ENCODE measurements around the gene CCDC190. TPM values are rescaled to one million over a fixed set of nuclear protein-coding genes. Genes with fewer than 3 reads are reported as not detected.

CCDC190 gene
- total and polyA plus RNA-seq, 2 of the 8 experiments (the other 6 are each of a cell fraction or from before 2014, with no cell fraction given): not detected

- no peak overlapping the region for H2AFZ ChIP-seq (ENCODE audit: low read length)
- FAIRE-seq (no peak), DNase-seq (ENCODE audit: low read depth in 1 of 2, low spot score in 2 of 2) (no peak)
- no peaks in the 10 kb centered on the region for H3K36me3 ChIP-seq (ENCODE audit: control insufficient read depth in 2 of 4, insufficient read depth in 4 of 4, low read length in 3 of 4)
- ChIA-PET POLR2A (ENCODE audit: partially characterized antibody) (no interaction called here), CTCF (ENCODE audit: partially characterized antibody) (interaction anchor here (0.6 to 1.6 kb wide), 7 partner anchors 11 to 413 kb away, joined by 3 to 7 read pairs (median 4); partner anchors contain the start of gene RGS4)
- H2BK5ac ChIP-seq (ENCODE audit: low read depth, low read length): no peak overlapping the region
- no peak overlapping the region for H3K4me3 ChIP-seq (ENCODE audit: extremely low read depth in 1 of 4, insufficient read depth in 2 of 4, low read depth in 3 of 4, low read length in 4 of 4)
- no peak overlapping the region for H3K14ac ChIP-seq (ENCODE audit: insufficient read length)
- H4K8ac ChIP-seq (ENCODE audit: extremely low read depth, insufficient read depth, low read length): no peak overlapping the region
- H3K9me3 ChIP-seq (ENCODE audit: insufficient read depth in 2 of 2, low read depth in 1 of 2, low read length in 1 of 2): no peaks in the 10 kb centered on the region
- no peak overlapping the region for H2BK120ac ChIP-seq (replicated peaks; ENCODE audit: low read depth, low read length)
- H3K79me1 ChIP-seq (ENCODE audit: low read depth, low read length): no peaks in the 10 kb centered on the region
- H3K18ac ChIP-seq (ENCODE audit: extremely low read depth, low read length): no peak overlapping the region
- H3K79me2 ChIP-seq (ENCODE audit: control insufficient read depth in 1 of 2, insufficient read depth in 2 of 2, low read length in 2 of 2): no peaks in the 10 kb centered on the region
- WGBS, 2 experiments (ENCODE audit: extremely low coverage in 1 of 2, insufficient coverage in 1 of 2, insufficient read length in 1 of 2, insufficient replicate concordance in 2 of 2, low coverage in 1 of 2, low lambda C conversion rate in 2 of 2, missing lambda C conversion rate in 1 of 2): 87% methylated on average over 2 of the region's 2 CpGs; no CpG with 5 or more reads in 1 of the 2 experiments
- no peaks in the 10 kb centered on the region for H3K27me3 ChIP-seq (replicated peaks in 1 of 4; ENCODE audit: control insufficient read depth in 3 of 4, extremely low read depth in 1 of 4, insufficient read depth in 3 of 4, low read length in 3 of 4)
- H3K27ac ChIP-seq (ENCODE audit: low read depth, low read length): no peak overlapping the region
- H4K91ac ChIP-seq (replicated peaks; ENCODE audit: insufficient read length, low read length): no peak overlapping the region
- no peaks in the 10 kb centered on the region for H3K4me1 ChIP-seq (replicated peaks in 1 of 4; ENCODE audit: control insufficient read depth in 3 of 4, insufficient read depth in 4 of 4, low read length in 3 of 4)
- no peak overlapping the region for H2BK12ac ChIP-seq (ENCODE audit: low read depth, low read length)
- no peak overlapping the region for H2BK20ac ChIP-seq (ENCODE audit: low read length)
- no peaks in the 10 kb centered on the region; the same call in 1 of the 2 replicates for H3K23me2 ChIP-seq (ENCODE audit: low read depth, low read length)
- no peaks in the 10 kb centered on the region for H4K20me1 ChIP-seq (replicated peaks in 1 of 2; ENCODE audit: control insufficient read depth in 1 of 2, insufficient read depth in 2 of 2, low read length in 2 of 2)
- no peak overlapping the region for H3K4me2 ChIP-seq (ENCODE audit: insufficient read depth in 1 of 2, low read depth in 2 of 2, low read length in 2 of 2)
- H4K5ac ChIP-seq (ENCODE audit: insufficient read length, low read depth, low read length): no peak overlapping the region
- H2AK5ac ChIP-seq (ENCODE audit: low read depth, low read length): no peak overlapping the region
- H2BK15ac ChIP-seq (ENCODE audit: low read length): no peak overlapping the region
- TF ChIP-seq GTF2F1 (IDR thresholded peaks at IDR 0.05; ENCODE audit: borderline replicate concordance, low read depth, low read length) (no peak), MAX (IDR thresholded peaks at IDR 0.05) (no peak)
- no peak overlapping the region for H3K56ac ChIP-seq (replicated peaks; ENCODE audit: insufficient read length, low read depth, low read length)
- H3K9ac ChIP-seq (replicated peaks in 1 of 4; ENCODE audit: extremely low read depth in 1 of 4, low read depth in 3 of 4, low read length in 3 of 4): no peak overlapping the region
- no peak overlapping the region for H3K23ac ChIP-seq (ENCODE audit: insufficient read length)
- no peak overlapping the region for H3K4ac ChIP-seq (replicated peaks; ENCODE audit: insufficient read length, low read depth, low read length)
These were observed 41.4 kb upstream of the CCDC190 start for GRCh38 chr1:162902416-162902815.
